Limb (tissue), 2 donors: ENCODE measurements around the gene GADD45B.
"Not testable (repeated sequence)": the region's sequence is repeated elsewhere in the genome, so short reads cannot be mapped to it uniquely, and the experiment has no call there.

ENCODE experiments used
- DNase-seq, 2 donors: peaks; one replicate each; pipeline ENCODE4 v3.0.0-alpha.2; 2016; ENCODE audit errors: extremely low spot score in 2 of 2

The GADD45B gene

DNA sequence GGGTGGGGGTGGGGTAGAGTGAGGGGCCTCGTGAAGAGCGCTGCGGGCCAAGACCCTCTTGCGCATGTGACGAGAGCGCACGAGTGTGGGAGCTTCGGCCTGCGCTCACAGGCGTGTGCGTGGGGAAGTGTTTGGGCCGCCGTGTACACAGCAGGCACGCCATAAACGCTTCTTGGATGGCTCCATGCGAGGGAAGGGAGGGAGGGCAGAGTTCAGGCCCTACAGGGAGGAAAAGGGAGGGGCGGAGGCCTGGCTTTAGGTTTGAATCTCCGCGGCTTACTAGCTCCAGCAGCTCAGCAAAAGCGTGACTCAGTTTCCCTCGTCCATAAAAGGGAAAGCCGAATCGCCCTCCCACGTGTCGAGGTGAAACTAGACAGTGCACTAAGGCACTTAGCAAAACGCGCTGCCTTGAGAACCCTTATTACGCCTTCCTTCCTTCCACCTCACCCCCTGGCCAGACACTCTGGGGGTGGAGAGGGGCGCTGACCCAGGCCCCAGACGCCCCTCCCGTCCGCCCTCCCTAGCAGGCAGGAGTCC lies 12.5 kb downstream of the GADD45B start:
- DNase-seq: no peak

DNA sequence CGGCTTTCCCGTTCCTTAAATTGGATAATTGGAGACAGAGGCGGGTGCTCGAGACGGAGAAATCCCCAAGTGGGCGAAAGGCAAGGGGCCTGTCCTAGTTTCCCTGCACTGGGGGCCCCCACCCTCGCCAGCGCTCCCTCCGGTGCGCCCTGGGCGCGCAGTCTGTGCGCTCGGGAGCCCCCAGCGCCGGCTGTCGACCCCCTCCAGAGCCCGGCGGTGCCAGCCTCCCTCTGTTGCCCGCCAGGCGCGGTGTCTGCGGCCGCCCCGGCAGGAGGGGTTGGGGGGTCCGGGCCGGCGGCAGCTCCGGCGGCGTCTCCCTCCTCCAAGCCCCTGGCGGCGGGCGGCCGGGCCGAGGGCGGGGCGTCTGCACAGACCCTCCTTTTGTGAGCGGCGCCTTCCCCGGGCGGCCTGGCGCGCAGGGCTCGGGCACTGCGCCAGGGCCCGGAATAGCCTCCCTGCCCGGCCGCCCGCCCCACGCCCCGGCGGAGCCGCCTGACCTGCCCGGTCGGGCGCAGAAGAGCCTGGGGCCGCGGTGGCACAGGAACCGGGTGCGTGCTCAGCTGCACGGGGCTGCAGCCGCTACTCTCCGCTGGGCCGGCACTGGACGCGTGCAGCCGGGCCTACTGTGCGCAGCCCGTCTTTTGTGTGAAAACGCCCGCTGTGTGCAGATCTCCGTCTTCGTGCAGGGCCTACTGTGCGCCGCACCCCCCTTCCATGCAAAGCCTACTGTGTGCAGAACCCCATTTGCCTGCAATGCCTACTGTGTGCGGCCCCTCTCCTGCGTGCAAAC lies 13.2 kb downstream of the GADD45B start:
- peak in 1 of 2 donors; percentile 81 for DNase-seq

DNA sequence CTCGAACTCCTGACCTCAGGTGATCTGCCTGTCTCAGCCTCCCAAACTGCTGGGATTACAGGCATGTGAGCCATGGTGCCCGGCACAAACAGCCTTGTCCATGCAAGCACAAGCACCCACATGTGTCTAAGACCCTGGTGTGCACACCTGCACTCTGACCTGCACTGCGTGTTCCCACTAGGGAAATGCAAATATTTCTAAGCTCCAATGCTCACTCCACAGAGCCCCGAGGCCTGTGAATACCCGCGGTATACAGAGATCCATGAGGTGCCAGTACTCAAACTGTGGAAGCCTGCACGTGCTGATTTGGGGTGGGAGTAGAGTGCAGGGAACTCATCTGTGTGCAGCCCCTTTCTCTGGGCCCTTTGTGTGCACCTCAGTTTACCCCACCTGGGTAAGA lies 14.7 kb downstream of the GADD45B start:
- no peak for DNase-seq

DNA sequence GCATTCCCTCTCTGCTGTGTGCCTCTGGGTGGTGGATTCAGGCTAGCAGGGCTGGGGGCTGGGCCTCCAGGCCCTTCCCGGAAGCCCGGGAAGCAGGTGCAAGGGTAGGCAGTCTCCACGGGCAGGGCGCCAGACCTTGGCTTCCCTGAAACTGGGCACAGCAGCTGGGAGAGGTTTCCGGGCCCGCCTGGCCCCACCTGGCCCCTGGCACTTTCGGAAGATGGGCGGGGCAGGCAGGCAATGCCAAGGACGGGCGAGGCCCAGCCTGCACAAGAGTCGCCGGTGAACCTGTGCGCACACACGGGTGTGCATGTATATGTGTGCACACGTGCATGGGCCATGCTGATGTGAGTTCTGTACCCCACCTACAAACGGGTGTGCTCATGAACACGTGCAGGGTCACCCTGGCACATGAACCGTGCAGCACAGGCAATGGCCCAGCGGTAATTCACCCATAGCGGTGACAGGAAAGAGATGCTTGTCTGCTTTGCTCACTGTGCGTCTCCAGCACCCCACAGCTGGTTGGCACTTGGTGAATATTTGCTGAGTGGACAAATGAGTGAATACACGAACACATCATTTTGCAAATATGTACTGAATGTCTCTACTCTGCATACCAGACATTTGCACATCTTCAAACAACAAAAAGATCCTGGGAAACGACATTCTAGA lies 15.3 kb downstream of the GADD45B start:
- no peak for DNase-seq

DNA sequence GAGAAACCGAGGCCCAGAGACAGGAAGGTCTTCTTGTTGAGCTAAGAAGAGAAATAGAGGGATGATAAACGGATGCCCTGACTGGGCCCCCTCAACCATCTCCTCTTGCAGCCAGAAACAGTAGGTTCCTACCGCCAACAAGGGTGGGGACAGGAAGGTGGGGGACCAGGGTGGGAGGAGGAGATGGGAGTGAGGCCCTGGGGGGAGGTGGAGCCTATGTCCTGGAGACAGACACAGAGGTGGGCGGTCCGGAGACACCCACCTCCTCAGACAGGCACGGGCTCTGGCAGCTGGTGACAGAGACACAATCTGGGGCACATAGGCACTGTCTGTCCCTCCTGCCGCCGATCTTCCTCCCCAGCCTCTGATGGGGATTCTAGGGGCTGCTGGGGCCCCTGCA lies 16.9 kb downstream of the GADD45B start:
- no peak for DNase-seq

DNA sequence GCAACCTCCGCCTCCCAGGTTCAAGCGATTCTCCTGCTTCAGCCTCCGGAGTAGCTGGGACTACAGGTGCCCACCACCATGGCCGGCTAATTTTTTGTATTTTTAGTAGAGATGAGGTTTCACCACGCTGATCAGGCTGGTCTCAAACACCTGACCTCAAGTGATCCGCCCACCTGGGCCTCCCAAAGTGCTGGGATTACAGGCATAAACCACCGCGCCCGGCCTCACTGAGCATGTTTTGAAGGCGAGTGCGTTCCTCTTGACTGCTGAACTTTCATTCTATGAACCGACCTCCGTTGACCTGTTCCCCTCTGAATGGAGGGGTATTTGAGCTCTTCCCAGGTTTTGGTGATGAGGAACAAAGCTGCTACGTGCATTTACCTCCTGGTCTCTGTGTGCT lies 17.5 kb downstream of the GADD45B start:
- DNase-seq: not testable (repeated sequence)

DNA sequence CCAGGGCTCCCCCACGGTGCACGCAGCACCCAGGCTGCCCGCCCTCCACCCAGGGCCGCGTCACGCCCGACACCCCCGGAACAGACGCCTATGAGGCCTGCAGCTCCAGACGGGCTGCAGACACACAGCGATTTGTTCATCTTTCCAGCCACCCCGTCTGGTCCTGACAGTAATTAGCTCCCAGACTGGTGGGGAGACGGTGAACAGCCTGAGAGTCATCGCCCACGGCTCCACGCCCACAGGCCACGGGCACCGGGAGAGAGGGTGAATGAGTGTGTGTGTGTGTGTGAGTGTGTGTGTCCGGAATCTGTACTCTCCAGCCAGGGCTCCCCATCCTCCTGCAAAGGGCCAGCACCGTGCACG lies 18.1 kb downstream of the GADD45B start:
- DNase-seq: no peak

DNA sequence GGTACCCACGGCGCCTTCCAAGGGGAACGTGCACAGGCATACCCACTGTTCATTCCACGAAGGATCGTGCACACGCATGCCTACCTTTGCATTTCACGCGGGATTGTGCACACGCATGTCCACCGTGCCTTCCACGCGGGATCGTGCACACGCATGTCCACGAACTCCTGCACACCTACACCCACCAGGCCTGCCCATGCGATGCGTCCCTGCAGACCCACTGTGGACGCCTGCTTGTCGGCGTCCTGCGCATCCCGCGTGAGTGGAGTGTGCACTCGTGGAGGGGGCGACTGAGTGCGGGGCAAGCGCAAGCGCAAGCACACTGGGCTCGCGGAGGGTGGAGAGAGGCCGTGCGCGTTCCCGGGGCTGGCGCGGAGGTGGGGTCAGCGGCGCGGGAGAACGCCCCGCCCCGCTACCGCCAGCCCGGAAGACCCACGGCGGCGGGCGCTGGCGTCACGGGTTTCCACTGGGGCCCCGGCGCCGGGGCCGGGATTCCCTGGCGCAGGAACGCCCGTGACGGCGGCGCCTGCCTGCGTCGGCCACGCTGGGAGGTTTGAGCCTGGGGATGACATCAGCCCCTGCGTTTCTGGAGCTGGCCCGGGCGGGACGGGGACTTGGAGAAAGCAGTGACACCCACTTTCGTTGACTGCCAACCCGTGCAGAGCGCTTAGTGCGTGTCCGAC lies 18.7 kb downstream of the GADD45B start:
- peak in 1 of 2 donors; percentile 81 for DNase-seq

DNA sequence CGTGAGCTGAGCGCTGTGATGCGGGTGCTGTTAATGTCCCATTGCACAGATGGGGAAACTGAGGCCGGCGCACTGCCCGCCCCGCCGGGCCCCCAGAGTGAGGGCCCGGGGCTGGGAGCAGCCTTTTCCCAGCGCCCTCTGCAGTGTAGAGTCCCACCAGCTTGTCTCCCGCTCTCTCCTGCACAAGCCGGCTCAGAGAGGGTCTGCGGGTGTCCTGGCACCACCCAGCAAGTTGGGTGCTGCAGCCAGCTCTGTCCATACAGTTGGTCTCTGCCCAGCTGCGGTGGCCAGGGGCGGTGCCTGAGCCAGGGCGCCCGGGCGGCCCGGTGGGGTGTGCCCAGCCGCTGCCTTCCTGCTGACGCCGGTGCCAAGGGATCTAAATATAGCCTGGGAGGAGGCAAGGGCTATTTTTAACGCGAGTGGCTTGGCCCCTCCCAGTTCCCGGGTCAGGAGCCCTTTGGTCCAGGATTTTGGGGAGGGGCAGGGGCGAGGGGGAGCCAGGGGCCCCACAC lies 19.3 kb downstream of the GADD45B start:
- DNase-seq: peak in 1 of 2 donors; percentile 78

DNA sequence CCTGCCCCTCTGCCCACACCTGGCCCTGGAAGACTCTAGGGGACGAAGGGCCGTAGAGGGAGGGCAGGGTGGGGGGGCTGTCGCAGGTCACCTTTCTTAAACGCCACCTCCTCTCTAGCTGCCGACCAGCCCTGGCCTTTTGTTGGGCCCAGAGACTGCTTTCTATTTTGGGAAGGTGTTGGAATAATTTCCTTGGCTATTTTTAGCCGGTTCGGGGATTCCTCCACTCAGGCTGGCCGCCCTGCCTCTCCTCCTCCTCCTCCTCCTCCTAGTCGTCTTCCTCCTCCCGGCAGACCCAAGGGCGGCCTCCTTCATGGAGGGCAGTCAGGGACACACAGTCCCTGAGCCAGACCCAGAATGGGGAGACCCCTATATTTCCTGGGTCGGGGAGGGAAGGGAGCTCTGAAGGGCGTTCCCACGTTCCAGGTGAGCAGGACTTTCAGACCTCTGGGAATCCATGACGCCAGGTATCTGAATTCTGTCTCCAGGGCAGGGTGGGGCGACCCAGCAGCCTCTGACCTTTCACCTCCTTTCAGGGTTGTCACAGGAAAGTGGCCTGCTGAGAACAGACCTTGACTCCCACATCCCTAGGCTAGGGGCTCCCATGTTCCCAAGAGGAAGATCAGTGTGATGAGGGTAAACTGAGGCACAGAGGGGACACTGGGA lies 19.9 kb downstream of the GADD45B start:
- DNase-seq: no peak

DNA sequence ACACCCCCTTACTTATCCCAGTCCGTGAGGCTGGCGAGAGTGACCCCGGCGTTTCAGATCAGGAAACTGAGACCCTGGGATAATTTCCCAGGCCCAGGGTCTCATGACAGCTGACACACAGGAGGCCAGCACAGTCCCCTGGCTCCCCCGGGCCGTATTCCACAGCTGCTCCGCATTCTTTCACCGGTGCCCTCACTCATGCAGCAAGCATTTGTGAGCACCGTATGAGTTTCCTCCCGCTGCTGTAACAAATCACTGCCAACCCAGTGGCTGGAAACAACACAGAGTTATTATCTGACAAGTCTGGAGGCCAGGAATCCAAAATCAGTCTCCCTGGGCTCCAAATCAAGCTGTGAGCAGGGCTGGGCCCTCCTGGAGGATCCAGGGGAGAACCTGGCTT lies 21.3 kb downstream of the GADD45B start:
- no peak for DNase-seq

DNA sequence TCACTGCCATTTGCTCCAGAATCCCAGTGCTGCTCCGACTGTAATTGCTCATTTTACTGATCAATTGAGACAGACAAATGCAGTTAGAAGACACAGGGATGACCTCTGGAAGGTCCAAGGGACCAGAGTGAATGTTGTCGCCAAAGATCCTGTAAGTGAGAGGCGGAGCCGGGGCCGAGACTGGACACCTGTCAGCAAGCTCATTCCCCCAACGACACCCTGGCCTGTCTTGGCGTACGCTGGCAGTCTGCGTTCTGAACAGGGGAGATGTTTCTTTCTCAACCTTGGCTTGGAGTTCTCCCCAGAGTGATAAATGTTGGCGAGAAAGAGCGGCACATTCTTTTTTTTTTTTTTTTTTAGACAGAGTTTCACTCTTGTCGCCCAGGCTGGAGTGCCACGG lies 24.2 kb downstream of the GADD45B start:
- no peak for DNase-seq

DNA sequence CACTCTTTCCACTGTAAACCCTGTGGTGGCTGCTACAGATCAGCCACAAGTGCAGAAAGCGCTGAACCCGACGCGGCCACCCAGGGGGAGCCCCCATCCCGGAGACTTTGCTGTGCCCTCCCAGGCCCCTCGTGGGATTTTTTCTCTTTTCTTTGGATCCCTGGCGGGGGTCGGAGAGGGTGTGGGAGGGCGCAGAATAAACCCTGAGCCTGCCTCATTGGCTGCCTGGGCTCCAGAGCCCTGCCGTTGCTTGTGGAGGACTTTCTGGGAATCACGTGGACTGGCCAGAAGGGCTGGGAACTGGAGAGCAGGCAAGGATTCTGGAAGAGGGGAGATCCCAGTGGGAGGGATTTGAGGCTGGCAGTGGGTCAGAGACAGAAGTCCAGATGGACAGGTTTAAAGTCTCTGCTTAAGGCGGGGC lies 24.9 kb downstream of the GADD45B start:
- DNase-seq: no peak

DNA sequence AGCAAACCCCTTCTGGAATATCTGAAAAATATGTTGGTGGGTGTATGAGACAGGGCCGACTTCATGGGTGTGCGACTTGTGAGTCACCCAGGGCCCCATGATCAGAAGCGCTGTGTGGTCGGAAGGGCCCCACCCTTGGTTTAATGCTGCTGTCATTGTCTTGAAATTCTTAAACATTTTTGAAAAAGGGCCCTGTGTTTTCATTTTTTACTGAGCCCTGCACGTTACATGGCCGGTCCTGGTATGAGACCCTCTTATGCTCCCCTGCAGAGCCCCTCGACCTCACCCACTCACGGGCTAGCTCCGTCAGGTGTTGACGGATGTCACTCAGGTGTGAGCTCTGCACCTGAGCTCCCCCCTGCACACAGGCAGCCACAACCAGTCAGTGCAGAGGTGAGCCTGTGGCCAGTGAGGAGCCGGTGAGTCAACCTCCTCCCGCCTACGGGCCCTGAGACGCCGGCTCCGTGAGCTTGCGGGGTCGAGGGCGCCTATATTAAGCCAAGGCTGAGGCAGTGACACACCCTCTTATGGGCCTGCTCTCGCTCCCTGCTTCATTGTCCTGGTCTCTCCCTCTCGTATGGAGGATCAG lies 27.7 kb downstream of the GADD45B start:
- no peak for DNase-seq

DNA sequence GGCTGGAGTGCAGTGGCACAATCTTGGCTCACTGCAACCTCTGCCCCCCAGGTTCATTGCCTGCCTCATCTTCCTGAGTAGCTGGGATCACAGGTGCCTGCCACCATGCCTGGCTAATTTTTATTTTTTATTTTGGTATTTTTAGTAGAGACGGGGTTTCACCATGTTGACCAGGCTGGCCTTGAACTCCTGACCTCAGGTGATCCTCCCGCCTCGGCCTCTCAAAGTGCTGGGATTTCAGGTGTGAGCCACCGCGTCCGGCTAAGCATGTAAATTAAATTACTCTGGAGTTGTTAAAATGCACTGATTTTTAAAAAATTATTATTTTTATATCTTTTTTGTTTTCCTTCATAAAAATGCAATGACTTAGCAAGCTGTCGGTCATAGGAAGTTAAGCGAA lies 30.7 kb downstream of the GADD45B start:
- not testable (repeated sequence) for DNase-seq

DNA sequence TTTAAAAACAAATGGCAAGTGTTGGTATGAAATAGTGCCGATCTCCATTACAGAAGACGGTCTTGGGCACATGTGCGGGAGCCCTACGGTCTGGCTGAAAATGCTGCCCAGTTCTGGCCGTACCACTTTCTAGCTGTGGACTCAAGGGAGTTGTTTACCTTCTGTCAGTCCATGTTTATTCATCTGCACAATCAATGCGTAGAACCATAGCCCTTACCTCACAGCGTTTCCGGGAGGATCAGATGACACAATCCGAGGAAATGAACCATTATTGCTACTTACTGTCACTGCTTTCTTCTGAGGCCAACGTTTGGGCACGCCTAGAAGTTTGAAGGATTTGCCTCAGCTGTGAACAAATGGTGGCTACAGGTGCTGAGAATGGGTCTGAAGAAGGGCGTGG lies 31.2 kb downstream of the GADD45B start:
- no peak for DNase-seq

DNA sequence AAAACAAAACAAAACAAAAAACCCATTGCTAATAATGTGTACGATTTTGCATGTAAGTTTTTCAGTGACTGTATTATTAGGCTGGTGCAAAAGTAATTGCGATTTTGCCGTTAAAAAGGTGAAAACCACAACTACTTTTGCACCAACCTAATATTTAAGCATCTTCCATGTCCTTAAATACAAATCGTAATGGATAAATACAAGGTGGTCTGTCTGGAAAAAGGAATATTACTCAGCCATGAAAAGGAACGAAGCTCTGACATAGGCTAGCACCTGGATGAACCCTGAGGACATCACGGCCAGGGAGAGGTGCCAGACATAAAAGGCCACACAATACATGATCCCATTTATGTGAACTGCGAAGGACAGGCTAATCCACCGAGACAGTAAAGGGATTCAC lies 33.2 kb downstream of the GADD45B start:
- no peak for DNase-seq

DNA sequence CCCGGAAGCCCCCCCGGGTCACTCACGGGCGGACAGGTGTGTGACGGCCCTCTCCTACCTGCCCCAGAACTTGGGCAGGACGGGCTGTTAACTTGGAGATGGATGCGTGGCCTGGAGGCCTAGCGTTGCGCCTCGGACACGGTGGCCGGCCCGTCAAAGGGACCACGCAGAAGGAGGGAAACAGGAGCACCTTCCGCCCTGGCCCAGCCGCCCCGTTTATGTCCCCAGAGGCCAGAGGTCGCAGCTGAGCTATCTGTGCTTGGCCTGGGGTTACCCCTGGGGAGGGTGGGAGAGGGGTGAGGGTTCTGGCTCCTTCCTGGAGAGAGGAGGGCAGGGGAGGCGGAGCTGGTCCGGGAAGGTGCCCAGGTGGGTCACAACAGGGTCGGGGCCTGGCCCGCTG lies 35.6 kb downstream of the GADD45B start:
- DNase-seq: no peak

DNA sequence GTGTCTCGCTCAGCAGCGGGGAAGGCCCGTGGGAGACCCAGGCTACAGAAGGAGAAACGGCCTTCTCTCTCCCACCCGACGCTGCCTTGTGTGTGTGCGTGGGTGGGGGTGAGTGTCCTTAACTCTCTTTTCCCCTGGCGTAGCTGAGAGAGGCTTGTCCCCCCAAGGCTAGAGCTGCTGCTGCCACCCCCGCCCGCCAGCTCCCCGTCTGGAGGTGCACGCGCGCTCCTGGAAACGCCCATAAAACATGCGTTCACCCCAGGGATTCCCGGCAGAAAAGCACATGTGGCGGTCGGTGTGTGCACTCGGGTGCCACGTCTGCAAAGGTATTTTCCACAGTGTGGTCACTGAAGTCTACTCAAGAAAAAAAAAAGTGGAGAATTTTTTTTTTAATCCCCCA lies 36.1 kb downstream of the GADD45B start:
- no peak for DNase-seq

DNA sequence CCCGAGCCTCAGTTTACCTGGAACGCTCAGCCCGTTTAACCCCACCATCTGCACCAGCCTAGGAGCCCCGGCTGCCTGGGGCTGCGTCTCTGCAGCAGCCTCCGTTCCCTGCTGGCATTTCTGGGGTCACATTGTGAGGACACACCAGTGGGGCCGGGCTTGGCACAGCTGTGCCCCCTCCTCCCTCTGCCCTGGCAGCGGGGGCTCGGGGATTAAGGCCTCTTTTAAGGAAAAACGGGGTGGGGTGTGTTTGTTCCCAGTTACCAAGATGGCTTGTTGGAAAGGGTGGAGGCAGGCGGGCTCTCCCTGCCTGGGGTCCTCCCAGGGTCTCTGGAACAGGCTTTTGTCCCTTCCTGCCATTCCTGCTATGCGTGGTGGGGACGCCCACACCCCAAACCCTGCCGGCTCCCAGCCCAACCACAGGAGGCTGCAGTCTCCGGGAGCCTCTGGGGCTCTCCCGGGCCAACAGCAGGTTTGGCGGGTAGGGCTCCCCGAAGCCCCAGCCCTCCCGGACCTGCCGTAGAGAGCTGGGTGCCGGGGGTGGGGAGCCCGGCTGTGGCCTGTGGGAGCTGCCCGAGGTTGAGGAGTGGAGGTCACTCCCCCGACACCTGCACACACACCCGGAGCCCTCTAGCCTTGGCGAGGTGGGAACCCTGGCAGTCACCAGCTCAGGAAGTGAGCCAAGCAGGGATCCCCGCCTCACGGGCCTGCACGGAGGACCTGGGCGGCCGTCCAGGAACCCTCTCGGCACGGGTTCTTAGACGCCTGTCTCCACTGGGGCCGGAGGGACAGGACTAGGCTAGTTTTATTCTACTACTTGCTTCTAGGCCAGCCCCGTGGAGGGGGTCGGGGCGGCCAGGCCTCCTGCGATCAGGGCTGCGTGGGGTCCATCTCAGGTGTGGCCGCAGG lies 36.9 kb downstream of the GADD45B start:
- no peak for DNase-seq
